K562 (cell line): ENCODE data around the gene EXOSC2. TPM values are rescaled to one million over a fixed set of nuclear protein-coding genes. Genes with fewer than 3 reads are reported as not detected.
A peak's percentile ranks its signal among the peaks of the same experiment; 100 is the strongest.

ENCODE experiments used
- ATAC-seq: fragments of 200-7000 bp; cut with Tn5 transposase; 3 replicates; pipeline ENCODE4 v1.9.1; 2020; ENCODE audit warnings: moderate library complexity
- BruUV-seq: library from RNA; stranded (reverse); fragments of 400-500 nt; replicated peaks from 2 replicates; lab custom pipeline; 2021; lab: Mats Ljungman, UMichigan
- CTCF ChIA-PET: fragments of 300-600 bp; formaldehyde crosslinking; extraction: SDS; loops from one replicate; lab custom pipeline; 2021; ENCODE audit warnings: low intra/inter-chr PET ratio; lab: Yijun Ruan, JAX
- POLR2A ChIA-PET: fragments of 300-600, 350-650 bp; sonication (Branson Sonifier 250); formaldehyde crosslinking; extraction: SDS; loops from one replicate; lab custom pipeline; 2021; ENCODE audit warnings: antibody characterized with exemption, inconsistent platforms; lab: Yijun Ruan, JAX
- DNase-seq, 4 experiments: peaks; one replicate each; pipeline versions ENCODE4 v3.0.0 to v3.0.0-alpha.2; 2011 to 2018; ENCODE audit warnings: low spot score in 3 of 4, mixed read lengths in 3 of 4; ENCODE audit errors: extremely low read depth in 1 of 4
- FAIRE-seq: peaks from 2 replicates; lab custom pipeline; 2011; peaks lifted over from hg19 to GRCh38; lab: Jason Lieb, UNC
- H2AFZ ChIP-seq: 2 replicates; pipeline ENCODE4 v1.6.0; 2011; ENCODE audit warnings: low read depth, low read length, control low read depth, inconsistent platforms
- H3K27ac ChIP-seq: fragments of 200-600 bp; 3 replicates; pipeline ENCODE4 v1.8.0; 2011; ENCODE audit warnings: low read depth, mild to moderate bottlenecking, control low read depth, inconsistent platforms, low read length, moderate library complexity, mixed read lengths; ENCODE audit errors: extremely low read depth
- H3K27me3 ChIP-seq, 2 experiments: fragments of 300-600 bp in 1 of 2; 2 replicates in 1 of 2; 3 replicates in 1 of 2; pipeline versions ENCODE4 v1.6.0 to v1.8.0; 2011; ENCODE audit warnings: inconsistent platforms in 2 of 2, low read length in 2 of 2, mild to moderate bottlenecking in 1 of 2, mixed read lengths in 1 of 2, moderate library complexity in 1 of 2; ENCODE audit not compliant: control insufficient read depth in 2 of 2, insufficient read depth in 2 of 2
- H3K36me3 ChIP-seq: fragments of 300-600 bp; 3 replicates; pipeline ENCODE4 v1.8.0; 2011; ENCODE audit warnings: mild to moderate bottlenecking, low read length, inconsistent platforms; ENCODE audit not compliant: control insufficient read depth, insufficient read depth
- H3K4me1 ChIP-seq, 2 experiments: fragments of 200-600 bp in 1 of 2; replicated peaks in 1 of 2; 2 replicates in 1 of 2; 3 replicates in 1 of 2; pipeline versions ENCODE4 v1.5.1 to v1.8.0; 2011; ENCODE audit warnings: inconsistent platforms in 2 of 2, low read length in 2 of 2, mild to moderate bottlenecking in 1 of 2, mixed read lengths in 1 of 2, moderate library complexity in 1 of 2; ENCODE audit not compliant: control insufficient read depth in 2 of 2, insufficient read depth in 2 of 2
- H3K4me2 ChIP-seq: 2 replicates; pipeline ENCODE4 v1.6.1; 2011; ENCODE audit warnings: low read length, control low read depth, inconsistent platforms, mixed read lengths; ENCODE audit not compliant: insufficient read depth
- H3K4me3 ChIP-seq: fragments of 200-600 bp; sonication (generic), shearing (Covaris generic); 2 replicates; pipeline ENCODE4 v1.5.1; 2016; ENCODE audit warnings: control low read depth, inconsistent platforms
- H3K79me2 ChIP-seq: fragments of 200-600 bp; 3 replicates; pipeline ENCODE4 v1.8.0; 2011; ENCODE audit warnings: low read length, inconsistent platforms; ENCODE audit not compliant: control insufficient read depth, insufficient read depth
- H3K9ac ChIP-seq, 2 experiments: 2 replicates each; pipeline versions ENCODE4 v1.6.0 to v1.6.1; 2011; ENCODE audit warnings: low read depth in 2 of 2, low read length in 2 of 2, control low read depth in 1 of 2, inconsistent platforms in 1 of 2, mild to moderate bottlenecking in 1 of 2, mixed read lengths in 1 of 2; ENCODE audit not compliant: insufficient read depth in 1 of 2
- H3K9me1 ChIP-seq: one replicate; pipeline ENCODE4 v1.6.0; 2011; ENCODE audit warnings: inconsistent platforms, mild to moderate bottlenecking, low read length, moderate library complexity; ENCODE audit not compliant: control insufficient read depth, insufficient read depth
- H3K9me3 ChIP-seq: replicated peaks from 2 replicates; pipeline ENCODE4 v1.5.1; 2011; ENCODE audit warnings: low read depth, low read length, inconsistent platforms; ENCODE audit not compliant: control insufficient read depth, insufficient read depth
- H4K20me1 ChIP-seq: replicated peaks from 2 replicates; pipeline ENCODE4 v1.6.1; 2011; ENCODE audit warnings: low read length, inconsistent platforms, mixed read lengths; ENCODE audit not compliant: control insufficient read depth, insufficient read depth
- CGGBP1 ChIP-seq: fragments of 250-450 bp; sonication (Bioruptor Pico); IDR thresholded peaks from 2 replicates; pipeline ENCODE4 v1.9.0; 2021; ENCODE audit warnings: mild to moderate bottlenecking
- KLF13 ChIP-seq: fragments of 450-650 bp; IDR thresholded peaks from 2 replicates; pipeline ENCODE4 v1.6.1; 2016; ENCODE audit warnings: missing genetic modification characterization, low read depth, mild to moderate bottlenecking, missing compliant biosample characterization, moderate library complexity, borderline replicate concordance
- NR1H2 ChIP-seq: sonication (generic); formaldehyde crosslinking; IDR thresholded peaks from 2 replicates; pipeline ENCODE4 v1.4.0; 2020; ENCODE audit warnings: mild to moderate bottlenecking, missing genetic modification reagents
- PREB ChIP-seq: sonication (generic); formaldehyde crosslinking; IDR thresholded peaks from 2 replicates; pipeline ENCODE4 v1.8.1; 2023; ENCODE audit warnings: mild to moderate bottlenecking, missing genetic modification reagents
- XRCC3 ChIP-seq: fragments of 450-650 bp; IDR thresholded peaks from 2 replicates; pipeline ENCODE4 v1.6.1; 2017; ENCODE audit warnings: mild to moderate bottlenecking, moderate library complexity
- ZBED1 ChIP-seq: IDR thresholded peaks from 2 replicates; pipeline ENCODE4 v1.6.1; 2014
- ZFP30 ChIP-seq: fragments of 250-450 bp; sonication (Bioruptor Pico); IDR thresholded peaks from 2 replicates; pipeline ENCODE4 v1.8.0; 2022; ENCODE audit warnings: moderate library complexity, mild to moderate bottlenecking, inconsistent platforms, borderline replicate concordance
- ZNF12 ChIP-seq: sonication (generic); formaldehyde crosslinking; IDR thresholded peaks from 2 replicates; pipeline ENCODE4 v1.4.0; 2020; ENCODE audit warnings: mild to moderate bottlenecking, missing genetic modification reagents
- ZNF444 ChIP-seq: fragments of 250-450 bp; sonication (Bioruptor Pico); IDR thresholded peaks from 2 replicates; pipeline ENCODE4 v1.4.0; 2020; ENCODE audit warnings: mild to moderate bottlenecking, moderate library complexity
- WGBS: fragments of 100-300 bp; shearing (Covaris generic); methylation state at CpG from one replicate; pipeline ENCODE4 v1.1.6; 2016; ENCODE audit warnings: low coverage, mixed read lengths; ENCODE audit not compliant: insufficient coverage; ENCODE audit errors: missing lambda C conversion rate; 5-methylcytosine and 5-hydroxymethylcytosine counted together
- in situ Hi-C: fragments of 300-500 bp; cut with MboI; formaldehyde crosslinking; loops from 4 replicates; pipeline ENCODE4 v1.15.0; 2018; ENCODE audit warnings: inconsistent platforms, mixed read lengths
- intact Hi-C: fragments of 100-400 bp; cut with micrococcal nuclease; formaldehyde crosslinking; loops from 2 replicates; pipeline ENCODE4 v1.14.2; 2022
- polyA plus RNA-seq, 8 experiments: library from polyadenylated mRNA; depleted of rRNA in 4 of 8; stranded (reverse) in 5 of 8; unstranded in 3 of 8; fragments of >200 nt; fragmentation: Nextera tagmentation in 2 of 8; fragmentation: Illumina TruSeq in 1 of 8; extraction: Ambion mirVana in 2 of 8; extraction: Trizol in 1 of 8; gene quantifications; 2 replicates each; pipeline versions ENCODE4 v1.2.1 to v1.2.3, GENCODE V29; 2011 to 2014; ENCODE audit warnings: inconsistent platforms in 1 of 8, missing spikeins in 1 of 8
- total RNA-seq, 7 experiments: library from RNA; depleted of rRNA in 6 of 7; stranded (reverse); fragments of >200 nt in 6 of 7; fragmentation: Illumina TruSeq in 2 of 7; extraction: Trizol in 2 of 7; gene quantifications; 2 replicates each; pipeline versions ENCODE4 v1.2.1 to v1.2.3, GENCODE V29; 2011 to 2021; ENCODE audit warnings: low replicate concordance in 1 of 7

Gene EXOSC2
- total and polyA plus RNA-seq, 9 of the 15 experiments (the other 6 are each of a cell fraction or from before 2014, with no cell fraction given) = 46.0 to 101 (median 77.6) TPM

GRCh38 chr9:130732793-130733221 is 39.2 kb downstream of the EXOSC2 start (continued):
- no peak for TF ChIP-seq PREB (CRISPR knock-in tag)

GRCh38 chr9:130735566-130735965 is 42.0 kb downstream of the EXOSC2 start:
- Histone ChIP-seq H3K9me1 (no peaks in the 10 kb centered on the region), H4K20me1 (no peaks in the 10 kb centered on the region), H3K4me2 (no peak overlapping the region), H3K4me1 (no peaks in the 10 kb centered on the region), H3K27ac (no peak overlapping the region), H3K79me2 (no peaks in the 10 kb centered on the region), H3K4me3 (no peak overlapping the region), H2AFZ (no peak overlapping the region), H3K27me3 (no peaks in the 10 kb centered on the region), H3K36me3 (peaks cover 70% of the 10 kb centered on the region), H3K9me3 (no peaks in the 10 kb centered on the region), H3K9ac (no peak overlapping the region)
- BruUV-seq = no TSS peak
- DNase-seq (peak; percentile 6 to 60 (median 52)), ATAC-seq (no peak), FAIRE-seq (no peak)
- ChIA-PET CTCF (no interaction called here), POLR2A (interaction anchor here (0.6 to 13.0 kb wide), 5 partner anchors 21 to 134 kb away, joined by 3 to 141 read pairs (median 4); no protein-coding TSS in a partner anchor)
- in situ Hi-C loops (no loop called here), intact Hi-C loops (no loop called here)
- WGBS = 83% methylated on average over 4 of the region's 4 CpGs
- TF ChIP-seq ZNF444 (CRISPR knock-in tag) = no peak
- TF ChIP-seq CGGBP1 (CRISPR knock-in tag) = no peak
- TF ChIP-seq ZBED1 = no peak
- no peak for TF ChIP-seq ZFP30 (CRISPR knock-in tag)
- no peak for TF ChIP-seq XRCC3
- no peak for TF ChIP-seq KLF13
- no peak for TF ChIP-seq NR1H2 (CRISPR knock-in tag)
- no peak for TF ChIP-seq ZNF12 (CRISPR knock-in tag)
